SK-N-SH (cell line): ENCODE results near the gene MANSC1. TPM values are rescaled to one million over a fixed set of nuclear protein-coding genes. Genes with fewer than 3 reads are reported as not detected.

Experiments used
- CTCF ChIA-PET: fragments of 300-600, 350-600 bp; formaldehyde crosslinking; extraction: SDS; loops from one replicate; lab custom pipeline; 2021; lab: Yijun Ruan, JAX
- POLR2A ChIA-PET: fragments of 350-600 bp; sonication (Branson Sonifier 250); formaldehyde crosslinking; extraction: SDS; loops from one replicate; lab custom pipeline; 2020; ENCODE audit warnings: antibody characterized with exemption, inconsistent platforms; lab: Yijun Ruan, JAX
- DNase-seq: peaks from one replicate; pipeline ENCODE4 v3.0.0; 2012
- H2AFZ ChIP-seq: fragments of 200-600 bp; sonication (generic); 2 replicates; pipeline ENCODE4 v1.8.1; 2016; ENCODE audit warnings: antibody characterized with exemption, mild to moderate bottlenecking, low read depth
- H3F3A ChIP-seq: fragments of 200-600 bp; sonication (generic); replicated peaks from 2 replicates; pipeline ENCODE3; 2016; ENCODE audit warnings: antibody characterized with exemption, mild to moderate bottlenecking; ENCODE audit not compliant: insufficient read depth
- H3K27ac ChIP-seq, 2 experiments: fragments of 200-500 bp in 1 of 2; fragments of 200-600 bp in 1 of 2; sonication (Bioruptor generic) in 1 of 2; sonication (generic), shearing (Covaris generic) in 1 of 2; 2 replicates each; pipeline versions ENCODE4 v1.5.1 to v1.6.1; 2014 to 2016; ENCODE audit warnings: low read depth in 2 of 2, inconsistent platforms in 1 of 2, low read length in 1 of 2, mild to moderate bottlenecking in 1 of 2, mixed read lengths in 1 of 2
- H3K27me3 ChIP-seq: fragments of 200-600 bp; sonication (generic), shearing (Covaris generic); 2 replicates; pipeline ENCODE4 v1.6.1; 2016; ENCODE audit warnings: mixed run types; ENCODE audit not compliant: insufficient read depth
- H3K36me3 ChIP-seq, 2 experiments: fragments of 200-500 bp in 1 of 2; fragments of 200-600 bp in 1 of 2; sonication (Bioruptor generic) in 1 of 2; sonication (generic) in 1 of 2; replicated peaks in 1 of 2; 2 replicates each; pipeline versions ENCODE3 to v1.5.1; 2014 to 2016; ENCODE audit warnings: low read length in 1 of 2, mild to moderate bottlenecking in 1 of 2; ENCODE audit not compliant: insufficient read depth in 2 of 2, control insufficient read depth in 1 of 2
- H3K4me1 ChIP-seq, 2 experiments: fragments of 200-500 bp in 1 of 2; fragments of 200-600 bp in 1 of 2; sonication (Bioruptor generic) in 1 of 2; sonication (generic), shearing (Covaris generic) in 1 of 2; 2 replicates each; pipeline versions ENCODE4 v1.5.1 to v1.6.1; 2014 to 2016; ENCODE audit warnings: low read depth in 1 of 2, low read length in 1 of 2, mixed run types in 1 of 2; ENCODE audit not compliant: insufficient read depth in 2 of 2, control insufficient read depth in 1 of 2
- H3K4me2 ChIP-seq: fragments of 200-600 bp; sonication (generic), shearing (Covaris generic); 2 replicates; pipeline ENCODE4 v1.6.1; 2017; ENCODE audit warnings: mixed run types
- H3K4me3 ChIP-seq, 2 experiments: fragments of 200-500 bp in 1 of 2; fragments of 200-600 bp in 1 of 2; sonication (Bioruptor generic) in 1 of 2; sonication (generic), shearing (Covaris generic) in 1 of 2; 2 replicates each; pipeline versions ENCODE4 v1.5.1 to v1.8.1; 2014 to 2016; ENCODE audit warnings: low read depth in 2 of 2, inconsistent platforms in 1 of 2, low read length in 1 of 2, mild to moderate bottlenecking in 1 of 2, mixed read lengths in 1 of 2, moderate library complexity in 1 of 2
- H3K79me2 ChIP-seq: fragments of 200-600 bp; sonication (generic); 2 replicates; pipeline ENCODE4 v1.8.1; 2017; ENCODE audit warnings: mild to moderate bottlenecking; ENCODE audit not compliant: insufficient read depth
- H3K9ac ChIP-seq: fragments of 200-600 bp; sonication (generic); 2 replicates; pipeline ENCODE4 v1.6.1; 2017; ENCODE audit warnings: mixed run types
- H3K9me2 ChIP-seq: fragments of 200-600 bp; sonication (generic); 2 replicates; pipeline ENCODE4 v1.6.1; 2017; ENCODE audit warnings: mixed run types
- H3K9me3 ChIP-seq: fragments of 200-600 bp; sonication (generic); 2 replicates; pipeline ENCODE4 v1.6.1; 2017; ENCODE audit warnings: mixed run types, mild to moderate bottlenecking, moderate library complexity
- H4K20me1 ChIP-seq: fragments of 200-600 bp; sonication (generic); 2 replicates; pipeline ENCODE4 v1.6.1; 2017; ENCODE audit warnings: mild to moderate bottlenecking, mixed run types; ENCODE audit not compliant: insufficient read depth
- CHD2 ChIP-seq: fragments of 150-350 bp; IDR thresholded peaks from 2 replicates; pipeline ENCODE4 v1.6.1; 2018; ENCODE audit warnings: low read length; ENCODE audit not compliant: partially characterized antibody
- EP300 ChIP-seq, 2 experiments: IDR thresholded peaks; 2 replicates each; pipeline versions ENCODE4 v1.4.0 to v1.6.1; 2012; ENCODE audit warnings: borderline replicate concordance in 1 of 2, low read depth in 1 of 2, low read length in 1 of 2
- EZH2phosphoT487 ChIP-seq: fragments of 200-600 bp; sonication (generic); IDR thresholded peaks from 2 replicates; pipeline ENCODE4 v1.6.1; 2017; ENCODE audit warnings: low read depth, mixed run types, mild to moderate bottlenecking, antibody characterized with exemption, moderate library complexity, borderline replicate concordance
- FOXJ3 ChIP-seq: sonication (generic); formaldehyde crosslinking; IDR thresholded peaks from 2 replicates; pipeline ENCODE4 v1.5.1; 2020; ENCODE audit warnings: mild to moderate bottlenecking, missing genetic modification reagents
- FOXM1 ChIP-seq: IDR thresholded peaks from 2 replicates; pipeline ENCODE4 v1.4.0; 2012; ENCODE audit warnings: low read depth, mild to moderate bottlenecking
- GATA2 ChIP-seq: sonication (generic); formaldehyde crosslinking; IDR thresholded peaks from 2 replicates; pipeline ENCODE4 v1.5.0; 2020; ENCODE audit warnings: mild to moderate bottlenecking, missing genetic modification reagents
- MEF2A ChIP-seq: IDR thresholded peaks from 2 replicates; pipeline ENCODE4 v1.4.0; 2012; ENCODE audit warnings: low read depth, borderline replicate concordance
- MXI1 ChIP-seq: IDR thresholded peaks from 2 replicates; pipeline ENCODE4 v1.6.1; 2012; ENCODE audit warnings: mild to moderate bottlenecking, low read depth, low read length, improper control_type of control experiment
- RCOR1 ChIP-seq: fragments of 150-350 bp; IDR thresholded peaks from 2 replicates; pipeline ENCODE4 v1.6.1; 2017; ENCODE audit warnings: antibody characterized with exemption, low read length
- RFX5 ChIP-seq: IDR thresholded peaks from 2 replicates; pipeline ENCODE4 v1.6.1; 2012; ENCODE audit warnings: mild to moderate bottlenecking, improper control_type of control experiment, low read length
- SIN3A ChIP-seq: IDR thresholded peaks from 2 replicates; pipeline ENCODE4 v1.6.1; 2012; ENCODE audit warnings: low read depth, mild to moderate bottlenecking, low read length, moderate library complexity, borderline replicate concordance
- SMC3 ChIP-seq: IDR thresholded peaks from 2 replicates; pipeline ENCODE4 v1.6.1; 2012; ENCODE audit warnings: low read depth, low read length, improper control_type of control experiment
- TAF1 ChIP-seq: IDR thresholded peaks from 2 replicates; pipeline ENCODE4 v1.6.1; 2012; ENCODE audit warnings: low read depth, mild to moderate bottlenecking, low read length, moderate library complexity, borderline replicate concordance
- TCF12 ChIP-seq: IDR thresholded peaks from 2 replicates; pipeline ENCODE4 v1.4.0; 2012
- TEAD4 ChIP-seq: IDR thresholded peaks from 2 replicates; pipeline ENCODE4 v1.4.0; 2012; ENCODE audit warnings: mild to moderate bottlenecking, borderline replicate concordance; ENCODE audit not compliant: insufficient read depth
- WGBS: methylation state at CpG from one replicate; pipeline ENCODE4 v1.1.6; 2017; ENCODE audit warnings: low lambda C conversion rate; 5-methylcytosine and 5-hydroxymethylcytosine counted together
- polyA plus RNA-seq, 3 experiments: library from polyadenylated mRNA; depleted of rRNA; stranded (reverse); fragments of >200 nt; gene quantifications; 2 replicates each; pipeline ENCODE4 v1.2.3, GENCODE V29; 2012
- TF ChIP-seq, protein P1 (sequence below): fragments of 150-350 bp; IDR thresholded peaks from 2 replicates; pipeline ENCODE4 v1.6.1; 2017; ENCODE audit warnings: antibody characterized with exemption, low read length, low read depth, borderline replicate concordance
- TF ChIP-seq, protein P2 (sequence below): IDR thresholded peaks from 2 replicates; pipeline ENCODE4 v1.4.0; 2012; ENCODE audit warnings: low read depth
- TF ChIP-seq, protein P3 (sequence below): fragments of 150-350 bp; IDR thresholded peaks from 2 replicates; pipeline ENCODE4 v1.6.1; 2016; ENCODE audit warnings: mild to moderate bottlenecking, low read depth, low read length
- TF ChIP-seq, protein P4 (sequence below): IDR thresholded peaks from 2 replicates; pipeline ENCODE4 v1.6.1; 2012; ENCODE audit warnings: mild to moderate bottlenecking, low read depth, low read length, moderate library complexity

The MANSC1 gene
- polyA plus RNA-seq, 1 of the 3 experiments (the other 2 are of a cell fraction), result 2.9 TPM

DNA sequence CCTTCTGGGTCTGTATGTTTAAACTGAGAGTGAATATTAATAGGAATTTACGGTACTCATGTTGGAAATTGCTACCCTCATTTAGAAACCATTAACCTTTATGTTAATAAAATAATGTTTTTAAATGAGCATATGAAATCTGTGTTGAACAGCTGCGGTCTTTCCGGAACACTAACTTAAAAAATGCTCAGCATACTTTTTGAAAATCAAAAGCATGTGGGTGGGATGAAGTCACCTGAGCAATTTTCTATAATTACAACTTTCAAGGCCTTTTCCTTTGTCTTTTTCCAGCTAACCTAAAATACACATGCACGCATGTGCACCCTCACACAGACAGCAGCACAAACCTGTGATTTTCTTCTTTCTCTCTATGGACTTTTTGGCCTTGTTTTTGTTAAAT is 46.7 kb upstream of the MANSC1 start:
- WGBS, result 89% methylated on average over 4 of the region's 4 CpGs
- H2AFZ ChIP-seq, result no peak overlapping the region
- H3K4me3 ChIP-seq, result no peak overlapping the region
- no peaks in the 10 kb centered on the region for H3K9me3 ChIP-seq
- H3K36me3 ChIP-seq, result no peaks in the 10 kb centered on the region
- TF ChIP-seq EP300 (IDR thresholded peaks at IDR 0.05; ENCODE audit: borderline replicate concordance in 1 of 2, low read depth in 1 of 2, low read length in 1 of 2), result no peak
- TF ChIP-seq, protein P1, sequence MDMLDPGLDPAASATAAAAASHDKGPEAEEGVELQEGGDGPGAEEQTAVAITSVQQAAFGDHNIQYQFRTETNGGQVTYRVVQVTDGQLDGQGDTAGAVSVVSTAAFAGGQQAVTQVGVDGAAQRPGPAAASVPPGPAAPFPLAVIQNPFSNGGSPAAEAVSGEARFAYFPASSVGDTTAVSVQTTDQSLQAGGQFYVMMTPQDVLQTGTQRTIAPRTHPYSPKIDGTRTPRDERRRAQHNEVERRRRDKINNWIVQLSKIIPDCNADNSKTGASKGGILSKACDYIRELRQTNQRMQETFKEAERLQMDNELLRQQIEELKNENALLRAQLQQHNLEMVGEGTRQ, result no peak
- TF ChIP-seq SMC3, result no peak
- no peak for TF ChIP-seq RCOR1
- no peak for TF ChIP-seq MXI1
- TF ChIP-seq TEAD4, result no peak
- no peak for TF ChIP-seq TCF12
- TF ChIP-seq, protein P2, sequence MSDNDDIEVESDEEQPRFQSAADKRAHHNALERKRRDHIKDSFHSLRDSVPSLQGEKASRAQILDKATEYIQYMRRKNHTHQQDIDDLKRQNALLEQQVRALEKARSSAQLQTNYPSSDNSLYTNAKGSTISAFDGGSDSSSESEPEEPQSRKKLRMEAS, result no peak
- TF ChIP-seq, protein P3, sequence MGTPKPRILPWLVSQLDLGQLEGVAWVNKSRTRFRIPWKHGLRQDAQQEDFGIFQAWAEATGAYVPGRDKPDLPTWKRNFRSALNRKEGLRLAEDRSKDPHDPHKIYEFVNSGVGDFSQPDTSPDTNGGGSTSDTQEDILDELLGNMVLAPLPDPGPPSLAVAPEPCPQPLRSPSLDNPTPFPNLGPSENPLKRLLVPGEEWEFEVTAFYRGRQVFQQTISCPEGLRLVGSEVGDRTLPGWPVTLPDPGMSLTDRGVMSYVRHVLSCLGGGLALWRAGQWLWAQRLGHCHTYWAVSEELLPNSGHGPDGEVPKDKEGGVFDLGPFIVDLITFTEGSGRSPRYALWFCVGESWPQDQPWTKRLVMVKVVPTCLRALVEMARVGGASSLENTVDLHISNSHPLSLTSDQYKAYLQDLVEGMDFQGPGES, result no peak
- TF ChIP-seq EZH2phosphoT487, result no peak
- TF ChIP-seq, protein P4, sequence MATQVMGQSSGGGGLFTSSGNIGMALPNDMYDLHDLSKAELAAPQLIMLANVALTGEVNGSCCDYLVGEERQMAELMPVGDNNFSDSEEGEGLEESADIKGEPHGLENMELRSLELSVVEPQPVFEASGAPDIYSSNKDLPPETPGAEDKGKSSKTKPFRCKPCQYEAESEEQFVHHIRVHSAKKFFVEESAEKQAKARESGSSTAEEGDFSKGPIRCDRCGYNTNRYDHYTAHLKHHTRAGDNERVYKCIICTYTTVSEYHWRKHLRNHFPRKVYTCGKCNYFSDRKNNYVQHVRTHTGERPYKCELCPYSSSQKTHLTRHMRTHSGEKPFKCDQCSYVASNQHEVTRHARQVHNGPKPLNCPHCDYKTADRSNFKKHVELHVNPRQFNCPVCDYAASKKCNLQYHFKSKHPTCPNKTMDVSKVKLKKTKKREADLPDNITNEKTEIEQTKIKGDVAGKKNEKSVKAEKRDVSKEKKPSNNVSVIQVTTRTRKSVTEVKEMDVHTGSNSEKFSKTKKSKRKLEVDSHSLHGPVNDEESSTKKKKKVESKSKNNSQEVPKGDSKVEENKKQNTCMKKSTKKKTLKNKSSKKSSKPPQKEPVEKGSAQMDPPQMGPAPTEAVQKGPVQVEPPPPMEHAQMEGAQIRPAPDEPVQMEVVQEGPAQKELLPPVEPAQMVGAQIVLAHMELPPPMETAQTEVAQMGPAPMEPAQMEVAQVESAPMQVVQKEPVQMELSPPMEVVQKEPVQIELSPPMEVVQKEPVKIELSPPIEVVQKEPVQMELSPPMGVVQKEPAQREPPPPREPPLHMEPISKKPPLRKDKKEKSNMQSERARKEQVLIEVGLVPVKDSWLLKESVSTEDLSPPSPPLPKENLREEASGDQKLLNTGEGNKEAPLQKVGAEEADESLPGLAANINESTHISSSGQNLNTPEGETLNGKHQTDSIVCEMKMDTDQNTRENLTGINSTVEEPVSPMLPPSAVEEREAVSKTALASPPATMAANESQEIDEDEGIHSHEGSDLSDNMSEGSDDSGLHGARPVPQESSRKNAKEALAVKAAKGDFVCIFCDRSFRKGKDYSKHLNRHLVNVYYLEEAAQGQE, result no peak
- TF ChIP-seq RFX5, result no peak
- no peak for TF ChIP-seq GATA2 (CRISPR knock-in tag)
- TF ChIP-seq SIN3A, result no peak
- TF ChIP-seq TAF1, result no peak
- no peak for TF ChIP-seq MEF2A
- TF ChIP-seq CHD2, result no peak
- TF ChIP-seq FOXJ3 (CRISPR knock-in tag), result no peak
- no peak for TF ChIP-seq FOXM1
- H3K27ac ChIP-seq, result no peak overlapping the region
- no peak for DNase-seq
- no peaks in the 10 kb centered on the region for H3K9me2 ChIP-seq
- no peak overlapping the region for H3K4me2 ChIP-seq
- peaks cover 3 to 15% of the 10 kb centered on the region in 2 experiments; a peak in 2 of 4 replicates for H3K4me1 ChIP-seq
- ChIA-PET CTCF (interaction anchor here (2.6 kb wide), 1 partner anchor 167 kb away, joined by 13 read pairs; the partner anchor contains the start of gene DUSP16), POLR2A (interaction anchor here (0.9 kb wide), 1 partner anchor 12 kb away, joined by 3 read pairs; no protein-coding TSS in a partner anchor)
- H3F3A ChIP-seq, result peaks cover 4% of the 10 kb centered on the region
- H3K27me3 ChIP-seq, result no peaks in the 10 kb centered on the region
- H3K79me2 ChIP-seq, result no peaks in the 10 kb centered on the region
- H4K20me1 ChIP-seq, result no peaks in the 10 kb centered on the region
- H3K9ac ChIP-seq, result no peak overlapping the region
